ENCODE data around the gene SMC1A. TPM values are rescaled to one million over a fixed set of nuclear protein-coding genes. Genes with fewer than 3 reads are reported as not detected.

The SMC1A gene
- total and polyA plus RNA-seq, 11 donors, result 13.6 to 64.6 (median 33.7) TPM

- Histone ChIP-seq H3K4me3 (no peak overlapping the region), H3K36me3 (no peaks in the 10 kb centered on the region), H3K4me1 (peaks cover 0 to 14% (median 0%) of the 10 kb centered on the region in 12 donors), H3K27me3 (no peaks in the 10 kb centered on the region), H3K9me3 (no peaks in the 10 kb centered on the region), H3K27ac (no peak overlapping the region)
- WGBS, 4 donors, result 80 to 89% (median 87%) methylated on average over 2 of the region's 2 CpGs
- DNase-seq, result no peak
- no peak for ATAC-seq
- intact Hi-C loops (cut with DNase I), result no loop called here
- TF ChIP-seq CTCF (IDR thresholded peaks at IDR 0.05) (no peak), POLR2A (IDR thresholded peaks at IDR 0.05) (no peak)
These were observed 60.0 kb downstream of the SMC1A start for GRCh38 chrX:53362449-53362848.

- ATAC-seq (no peak), DNase-seq (no peak)
- Histone ChIP-seq H3K27ac (no peak overlapping the region), H3K4me1 (peaks cover 0 to 13% (median 0%) of the 10 kb centered on the region in 12 donors), H3K27me3 (peaks cover 0 to 9% (median 0%) of the 10 kb centered on the region in 9 donors), H3K4me3 (no peak overlapping the region), H3K9me3 (no peaks in the 10 kb centered on the region), H3K36me3 (no peaks in the 10 kb centered on the region)
- intact Hi-C loops (cut with DNase I), result no loop called here
- 34 to 44% (median 38%) methylated on average over 8 of the region's 8 CpGs for WGBS, 4 donors
- TF ChIP-seq CTCF (IDR thresholded peaks at IDR 0.05) (no peak), POLR2A (IDR thresholded peaks at IDR 0.05) (no peak)
These were observed 64.5 kb downstream of the SMC1A start for GRCh38 chrX:53357799-53358530.

- no peaks in the 10 kb centered on the region for H3K36me3 ChIP-seq
- 53 to 62% (median 57%) methylated on average over 14 of the region's 14 CpGs for WGBS, 4 donors
- peaks cover 0 to 10% (median 0%) of the 10 kb centered on the region in 12 donors for H3K9me3 ChIP-seq
- no peak overlapping the region for H3K4me3 ChIP-seq
- no peak overlapping the region for H3K27ac ChIP-seq
- H3K27me3 ChIP-seq, result peaks cover 0 to 12% (median 0%) of the 10 kb centered on the region in 9 donors
- intact Hi-C loops (cut with DNase I), result no loop called here
- DNase-seq (no peak), ATAC-seq (no peak)
- no peaks in the 10 kb centered on the region for H3K4me1 ChIP-seq
- TF ChIP-seq POLR2A (IDR thresholded peaks at IDR 0.05) (no peak), CTCF (IDR thresholded peaks at IDR 0.05) (no peak)
These were observed 66.3 kb downstream of the SMC1A start for GRCh38 chrX:53356186-53356585.

GRCh38 chrX:53354669-53355068 is 67.8 kb downstream of the SMC1A start:
- no peak for ATAC-seq

More at GRCh38 chrX:53354669-53355068, 67.8 kb downstream of the SMC1A start:
- Histone ChIP-seq H3K9me3 (peaks cover 0 to 13% (median 0%) of the 10 kb centered on the region in 12 donors), H3K27me3 (peaks cover 0 to 12% (median 0%) of the 10 kb centered on the region in 9 donors), H3K4me1 (no peaks in the 10 kb centered on the region), H3K4me3 (no peak overlapping the region), H3K36me3 (no peaks in the 10 kb centered on the region), H3K27ac (no peak overlapping the region)
- intact Hi-C loops (cut with DNase I), result no loop called here
- no peak for TF ChIP-seq CTCF (IDR thresholded peaks at IDR 0.05)
- no peak for TF ChIP-seq POLR2A (IDR thresholded peaks at IDR 0.05)
- 63 to 75% (median 67%) methylated on average over 2 of the region's 2 CpGs for WGBS, 4 donors
- no peak for DNase-seq

Data from heart left ventricle (tissue), 16 donors.